PC-3 (cell line): ENCODE data around the gene CRYGB.
"Not testable (repeated sequence)": the region's sequence is repeated elsewhere in the genome, so short reads cannot be mapped to it uniquely, and the experiment has no call there.

Experiments used
- EZH2phosphoT487 ChIP-seq: fragments of 300-600 bp; sonication (generic); IDR thresholded peaks from 2 replicates; pipeline ENCODE4 v1.6.1; 2018; ENCODE audit warnings: mild to moderate bottlenecking, antibody characterized with exemption, low read length, borderline replicate concordance
- TF ChIP-seq, protein P1 (sequence below): fragments of 300-600 bp; sonication (generic); conservative IDR thresholded peaks from 2 replicates; pipeline ENCODE4 v1.5.1; 2017; ENCODE audit warnings: antibody characterized with exemption, low read depth, mild to moderate bottlenecking, low read length

DNA sequence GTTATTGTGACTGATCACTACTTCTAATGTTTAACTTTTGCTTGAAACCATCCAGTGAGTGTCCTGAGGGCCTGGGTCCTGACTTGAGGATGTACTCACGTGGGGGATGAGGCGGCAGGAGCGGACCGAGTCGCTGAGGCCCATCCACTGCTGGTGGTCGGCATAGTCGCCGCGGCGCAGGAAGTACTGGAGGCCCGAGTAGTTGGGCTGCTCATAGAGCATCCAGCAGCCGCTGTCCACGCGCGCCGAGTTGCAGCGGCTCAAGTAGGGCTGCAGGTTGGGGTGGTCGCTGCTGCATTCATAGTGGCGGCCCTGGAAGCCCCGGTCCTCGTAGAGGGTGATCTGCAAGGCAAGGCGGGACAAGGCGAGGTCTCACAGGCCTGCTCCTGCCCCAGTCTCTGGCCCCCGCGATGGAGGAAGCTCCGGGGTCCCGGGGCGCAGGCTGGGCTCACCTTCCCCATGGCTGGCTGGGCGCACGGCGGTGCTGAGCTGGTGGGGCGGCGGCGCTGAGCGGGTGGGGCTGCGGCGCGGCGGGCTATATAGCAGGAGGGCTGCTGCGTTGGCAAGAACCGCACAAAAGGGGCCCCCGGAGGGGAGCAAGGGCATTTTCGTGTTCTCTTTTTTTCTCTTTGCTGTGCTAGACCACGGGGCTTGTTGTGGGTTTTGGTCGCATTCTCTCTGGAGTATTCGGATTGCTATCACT is 21.8 kb downstream of the CRYGB start, which contains the start of gene CRYGD:
- TF ChIP-seq, protein P1, sequence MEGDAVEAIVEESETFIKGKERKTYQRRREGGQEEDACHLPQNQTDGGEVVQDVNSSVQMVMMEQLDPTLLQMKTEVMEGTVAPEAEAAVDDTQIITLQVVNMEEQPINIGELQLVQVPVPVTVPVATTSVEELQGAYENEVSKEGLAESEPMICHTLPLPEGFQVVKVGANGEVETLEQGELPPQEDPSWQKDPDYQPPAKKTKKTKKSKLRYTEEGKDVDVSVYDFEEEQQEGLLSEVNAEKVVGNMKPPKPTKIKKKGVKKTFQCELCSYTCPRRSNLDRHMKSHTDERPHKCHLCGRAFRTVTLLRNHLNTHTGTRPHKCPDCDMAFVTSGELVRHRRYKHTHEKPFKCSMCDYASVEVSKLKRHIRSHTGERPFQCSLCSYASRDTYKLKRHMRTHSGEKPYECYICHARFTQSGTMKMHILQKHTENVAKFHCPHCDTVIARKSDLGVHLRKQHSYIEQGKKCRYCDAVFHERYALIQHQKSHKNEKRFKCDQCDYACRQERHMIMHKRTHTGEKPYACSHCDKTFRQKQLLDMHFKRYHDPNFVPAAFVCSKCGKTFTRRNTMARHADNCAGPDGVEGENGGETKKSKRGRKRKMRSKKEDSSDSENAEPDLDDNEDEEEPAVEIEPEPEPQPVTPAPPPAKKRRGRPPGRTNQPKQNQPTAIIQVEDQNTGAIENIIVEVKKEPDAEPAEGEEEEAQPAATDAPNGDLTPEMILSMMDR: not testable (repeated sequence)
- TF ChIP-seq EZH2phosphoT487: not testable (repeated sequence)
